Ascending aorta (tissue), 2 donors: Measurements from ENCODE around the gene FOXJ2. TPM values are rescaled to one million over a fixed set of nuclear protein-coding genes. Genes with fewer than 3 reads are reported as not detected.
"Not testable (repeated sequence)": the region's sequence is repeated elsewhere in the genome, so short reads cannot be mapped to it uniquely, and the experiment has no call there.

ENCODE experiments used
- DNase-seq, 2 donors: peaks; one replicate each; pipeline ENCODE4 v3.0.0-alpha.2; 2019; ENCODE audit warnings: low spot score in 2 of 2
- H3K27ac ChIP-seq, 2 donors: fragments of 200-600 bp; sonication (generic); one replicate each; pipeline ENCODE4 v1.5.1; 2016 to 2017; ENCODE audit warnings: mild to moderate bottlenecking in 1 of 2
- H3K27me3 ChIP-seq: fragments of 200-600 bp; sonication (generic); one replicate; pipeline ENCODE4 v1.5.1; 2017
- H3K36me3 ChIP-seq, 2 donors: fragments of 200-600 bp; sonication (generic); one replicate each; pipeline ENCODE4 v1.5.1; 2016
- H3K4me1 ChIP-seq, 2 donors: fragments of 200-600 bp; sonication (generic); one replicate each; pipeline ENCODE4 v1.5.1; 2016 to 2017; ENCODE audit warnings: mild to moderate bottlenecking in 1 of 2
- H3K4me3 ChIP-seq, 2 donors: fragments of 200-600 bp; sonication (generic); one replicate each; pipeline ENCODE4 v1.5.1; 2016 to 2017; ENCODE audit warnings: mild to moderate bottlenecking in 1 of 2
- H3K9me3 ChIP-seq, 2 donors: fragments of 200-600 bp; sonication (generic); one replicate each; pipeline ENCODE4 v1.5.1; 2016
- CTCF ChIP-seq, 3 experiments: fragments of 200-600 bp in 2 of 3; fragments of 450-650 bp in 1 of 3; sonication (generic) in 2 of 3; IDR thresholded peaks; one replicate each; pipeline ENCODE4 v1.5.1; 2016 to 2019; ENCODE audit warnings: antibody characterized with exemption in 3 of 3, mild to moderate bottlenecking in 1 of 3, moderate library complexity in 1 of 3
- intact Hi-C: fragments of 100-400 bp; cut with DNase I; formaldehyde crosslinking; loops from one replicate; pipeline ENCODE4 v1.15.1; 2023
- total RNA-seq: library from RNA; depleted of rRNA; stranded (reverse); fragments of >200 nt; gene quantifications from one replicate; pipeline ENCODE4 v1.1.0, GENCODE V29; 2016

The FOXJ2 gene
- total RNA-seq, 1 donor from 2014 or later, result 17.1 TPM

- H3K9me3 ChIP-seq, result no peaks in the 10 kb centered on the region
- TF ChIP-seq CTCF (IDR thresholded peaks at IDR 0.05), result no peak
- no peak for DNase-seq
- H3K4me1 ChIP-seq, result no peaks in the 10 kb centered on the region
- no peaks in the 10 kb centered on the region for H3K27me3 ChIP-seq
- H3K4me3 ChIP-seq, result no peak overlapping the region
- H3K36me3 ChIP-seq, result no peaks in the 10 kb centered on the region
- intact Hi-C loops, result no loop called here
- H3K27ac ChIP-seq, result no peak overlapping the region
These were observed 19.7 kb upstream of the FOXJ2 start for GRCh38 chr12:8012651-8013309.

GRCh38 chr12:8014836-8015235 is 17.7 kb upstream of the FOXJ2 start:
- H3K27me3 ChIP-seq, result no peaks in the 10 kb centered on the region
- intact Hi-C loops, result no loop called here
- no peak for DNase-seq
- H3K4me3 ChIP-seq, result no peak overlapping the region
- peaks cover 0 to 9% of the 10 kb centered on the region in 2 donors for H3K4me1 ChIP-seq
- H3K36me3 ChIP-seq, result no peaks in the 10 kb centered on the region
- no peaks in the 10 kb centered on the region for H3K9me3 ChIP-seq
- H3K27ac ChIP-seq, result no peak overlapping the region
- TF ChIP-seq CTCF (IDR thresholded peaks at IDR 0.05), result no peak

- H3K27ac ChIP-seq, H3K27me3 ChIP-seq, DNase-seq, H3K36me3 ChIP-seq, intact Hi-C loops, H3K9me3 ChIP-seq, H3K4me1 ChIP-seq: not testable (repeated sequence)
- H3K4me3 ChIP-seq, result peak overlapping the region; percentile 43 to 57
These were observed 14.3 kb upstream of the FOXJ2 start for GRCh38 chr12:8018213-8018612.

- no peak for TF ChIP-seq CTCF (IDR thresholded peaks at IDR 0.05)
- Histone ChIP-seq H3K4me3 (peak overlapping the region; percentile 43 to 57), H3K36me3 (no peaks in the 10 kb centered on the region), H3K27me3 (no peaks in the 10 kb centered on the region), H3K9me3 (no peaks in the 10 kb centered on the region), H3K4me1 (peaks cover 0 to 9% of the 10 kb centered on the region in 2 donors), H3K27ac (no peak overlapping the region)
- no peak for DNase-seq
- intact Hi-C loops, result no loop called here
These were observed 13.6 kb upstream of the FOXJ2 start for GRCh38 chr12:8018666-8019581.

- Histone ChIP-seq H3K4me1 (peaks cover 0 to 4% of the 10 kb centered on the region in 2 donors), H3K27ac (peak overlapping the region; percentile 100), H3K9me3 (no peaks in the 10 kb centered on the region), H3K4me3 (peak overlapping the region; percentile 76 to 92), H3K27me3 (no peaks in the 10 kb centered on the region), H3K36me3 (no peaks in the 10 kb centered on the region)
- no peak for TF ChIP-seq CTCF (IDR thresholded peaks at IDR 0.05)
- intact Hi-C loops, result loop anchor here (2.0 to 5.0 kb wide), 2 partner anchors 56 to 671 kb away; partner anchors contain the start of gene RIMKLB
- peak; percentile 96 to 99 for DNase-seq
These were observed 6.1 kb upstream of the FOXJ2 start for GRCh38 chr12:8026291-8026900.
